GM12865 (cell line): Measurements from ENCODE around the gene MAGEF1.

Experiments
- DNase-seq: peaks from one replicate; pipeline ENCODE4 v3.0.0; 2010; ENCODE audit warnings: low read depth
- H3K4me3 ChIP-seq: 2 replicates; pipeline ENCODE4 v1.5.1; 2011; ENCODE audit warnings: mild to moderate bottlenecking, low read depth, low read length, control low read depth
- CTCF ChIP-seq: IDR thresholded peaks from 2 replicates; pipeline ENCODE4 v1.5.1; 2011; ENCODE audit warnings: low read length, control low read depth, low read depth, inconsistent platforms; ENCODE audit not compliant: insufficient read depth; ENCODE audit errors: missing control alignments

MAGEF1 gene

GRCh38 chr3:184741259-184741556 is 29.3 kb upstream of the MAGEF1 start:
- no peak for TF ChIP-seq CTCF
- no peak overlapping the region for H3K4me3 ChIP-seq
- no peak for DNase-seq

GRCh38 chr3:184740509-184741258 is 28.8 kb upstream of the MAGEF1 start:
- no peak overlapping the region for H3K4me3 ChIP-seq
- TF ChIP-seq CTCF, result no peak
- DNase-seq, result no peak

GRCh38 chr3:184739594-184740505 is 28.0 kb upstream of the MAGEF1 start:
- TF ChIP-seq CTCF, result no peak
- DNase-seq, result no peak
- H3K4me3 ChIP-seq, result no peak overlapping the region

- no peak for TF ChIP-seq CTCF
- DNase-seq, result no peak
- no peak overlapping the region for H3K4me3 ChIP-seq
Measured at GRCh38 chr3:184738982-184739381, 27.1 kb upstream of the MAGEF1 start.

GRCh38 chr3:184738506-184738890 is 26.6 kb upstream of the MAGEF1 start:
- TF ChIP-seq CTCF, result no peak
- DNase-seq, result no peak
- H3K4me3 ChIP-seq, result no peak overlapping the region

GRCh38 chr3:184737641-184738505 is 26.0 kb upstream of the MAGEF1 start:
- no peak overlapping the region for H3K4me3 ChIP-seq
- TF ChIP-seq CTCF, result no peak
- no peak for DNase-seq
